Muscle of back (tissue), 11 donors: ENCODE results near the gene GABBR2. TPM values are rescaled to one million over a fixed set of nuclear protein-coding genes. Genes with fewer than 3 reads are reported as not detected.
A peak's percentile ranks its signal among the peaks of the same experiment; 100 is the strongest.

ENCODE experiments used
- DNase-seq, 3 donors: peaks; one replicate each; pipeline versions ENCODE4 v3.0.0 to v3.0.0-alpha.2; 2013
- polyA plus RNA-seq, 10 donors: library from polyadenylated mRNA; unstranded; fragments of 120-200 nt; gene quantifications; one replicate each; pipeline ENCODE4 v1.2.1, GENCODE V29; 2013; ENCODE audit not compliant: insufficient read length in 10 of 10

Gene GABBR2
- polyA plus RNA-seq, 10 donors = 0.38 to 1.7 (median 0.95) TPM

- DNase-seq = no peak
These were observed 264.1 kb downstream of the GABBR2 start for GRCh38 chr9:98444601-98445000.

GRCh38 chr9:98442541-98442940 is 266.2 kb downstream of the GABBR2 start:
- no peak for DNase-seq

- DNase-seq = no peak
These were observed 266.6 kb downstream of the GABBR2 start for GRCh38 chr9:98442114-98442513.

- no peak for DNase-seq
These were observed 270.1 kb downstream of the GABBR2 start for GRCh38 chr9:98438666-98439065.

- DNase-seq = no peak
These were observed 271.2 kb downstream of the GABBR2 start for GRCh38 chr9:98437458-98438034.

GRCh38 chr9:98432960-98433359 is 275.8 kb downstream of the GABBR2 start:
- no peak for DNase-seq

- no peak for DNase-seq
These were observed 276.6 kb downstream of the GABBR2 start for GRCh38 chr9:98432134-98432533.

GRCh38 chr9:98430535-98431292 is 278.0 kb downstream of the GABBR2 start:
- DNase-seq = peak in 1 of 3 donors; percentile 23

- DNase-seq = peak in 1 of 3 donors; percentile 22
These were observed 279.1 kb downstream of the GABBR2 start for GRCh38 chr9:98429613-98430012.

- DNase-seq = no peak
These were observed 280.3 kb downstream of the GABBR2 start for GRCh38 chr9:98428454-98428853.

GRCh38 chr9:98427491-98427890 is 281.2 kb downstream of the GABBR2 start:
- no peak for DNase-seq

- DNase-seq = no peak
These were observed 283.7 kb downstream of the GABBR2 start for GRCh38 chr9:98425079-98425478.

- no peak for DNase-seq
These were observed 289.5 kb downstream of the GABBR2 start for GRCh38 chr9:98419260-98419603.

GRCh38 chr9:98418578-98419259 is 290.0 kb downstream of the GABBR2 start:
- no peak for DNase-seq

GRCh38 chr9:98416294-98417248 is 292.2 kb downstream of the GABBR2 start:
- DNase-seq = no peak

- DNase-seq = no peak
These were observed 293.0 kb downstream of the GABBR2 start for GRCh38 chr9:98415782-98416181.

- no peak for DNase-seq
These were observed 295.7 kb downstream of the GABBR2 start for GRCh38 chr9:98413084-98413483.

GRCh38 chr9:98412101-98412842 is 296.5 kb downstream of the GABBR2 start:
- no peak for DNase-seq

GRCh38 chr9:98410185-98410697 is 298.5 kb downstream of the GABBR2 start:
- peak; percentile 62 to 81 (median 66) for DNase-seq

- DNase-seq = no peak
These were observed 299.0 kb downstream of the GABBR2 start for GRCh38 chr9:98409719-98410118.

GRCh38 chr9:98406469-98406868 is 302.3 kb downstream of the GABBR2 start:
- no peak for DNase-seq
